Keratinocyte (primary cell): ENCODE results near the gene CLEC12A. TPM values are rescaled to one million over a fixed set of nuclear protein-coding genes. Genes with fewer than 3 reads are reported as not detected.
A peak's percentile ranks its signal among the peaks of the same experiment; 100 is the strongest.

Experiments
- DNase-seq: peaks from one replicate; pipeline ENCODE4 v3.0.0-alpha.2; 2011; ENCODE audit warnings: low read depth, missing footprints, low spot score
- FAIRE-seq: peaks from 2 replicates; lab custom pipeline; 2011; peaks lifted over from hg19 to GRCh38; lab: Jason Lieb, UNC
- H2AFZ ChIP-seq: 2 replicates; pipeline ENCODE4 v1.6.0; 2012; ENCODE audit warnings: low read length, control low read depth, inconsistent platforms; ENCODE audit not compliant: control insufficient read depth
- H3K27ac ChIP-seq: 2 replicates; pipeline ENCODE4 v1.5.1; 2011; ENCODE audit warnings: low read length; ENCODE audit not compliant: control insufficient read depth, insufficient read depth
- H3K27me3 ChIP-seq: 3 replicates; pipeline ENCODE4 v1.6.0; 2011; ENCODE audit warnings: low read length; ENCODE audit not compliant: control insufficient read depth, insufficient read depth; ENCODE audit errors: extremely low read depth
- H3K36me3 ChIP-seq, 2 experiments: 2 replicates in 1 of 2; 3 replicates in 1 of 2; pipeline ENCODE4 v1.5.1; 2011; ENCODE audit warnings: low read length in 2 of 2, mild to moderate bottlenecking in 1 of 2; ENCODE audit not compliant: control insufficient read depth in 2 of 2, insufficient read depth in 2 of 2; ENCODE audit errors: extremely low read depth in 1 of 2
- H3K4me1 ChIP-seq: 3 replicates; pipeline ENCODE4 v1.5.1; 2011; ENCODE audit warnings: low read length; ENCODE audit not compliant: control insufficient read depth, insufficient read depth; ENCODE audit errors: extremely low read depth
- H3K4me2 ChIP-seq: 3 replicates; pipeline ENCODE4 v1.6.0; 2011; ENCODE audit warnings: low read depth, low read length; ENCODE audit not compliant: control insufficient read depth, insufficient read depth; ENCODE audit errors: extremely low read depth
- H3K4me3 ChIP-seq, 3 experiments: fragments of 200-600 bp in 1 of 3; sonication (generic) in 1 of 3; 2 replicates in 2 of 3; 3 replicates in 1 of 3; pipeline ENCODE4 v1.5.1; 2011 to 2016; ENCODE audit warnings: low read length in 3 of 3, mild to moderate bottlenecking in 3 of 3, control low read depth in 2 of 3, inconsistent platforms in 1 of 3, low read depth in 1 of 3, mixed read lengths in 1 of 3, mixed run types in 1 of 3, moderate library complexity in 1 of 3; ENCODE audit not compliant: control insufficient read depth in 2 of 3, insufficient read depth in 2 of 3; ENCODE audit errors: extremely low read depth in 1 of 3
- H3K79me2 ChIP-seq: 2 replicates; pipeline ENCODE4 v1.6.0; 2012; ENCODE audit warnings: low read length; ENCODE audit not compliant: control insufficient read depth, insufficient read depth
- H3K9ac ChIP-seq: 3 replicates; pipeline ENCODE4 v1.6.0; 2011; ENCODE audit warnings: low read length; ENCODE audit not compliant: control insufficient read depth, insufficient read depth; ENCODE audit errors: extremely low read depth
- H3K9me1 ChIP-seq: 3 replicates; pipeline ENCODE4 v1.6.0; 2011; ENCODE audit warnings: low read length; ENCODE audit not compliant: control insufficient read depth, insufficient read depth; ENCODE audit errors: extremely low read depth
- H3K9me3 ChIP-seq: 2 replicates; pipeline ENCODE4 v1.5.1; 2012; ENCODE audit warnings: low read depth, low read length; ENCODE audit not compliant: control insufficient read depth
- H4K20me1 ChIP-seq: 3 replicates; pipeline ENCODE4 v1.6.0; 2011; ENCODE audit warnings: low read length; ENCODE audit not compliant: control insufficient read depth, insufficient read depth; ENCODE audit errors: extremely low read depth
- EZH2 ChIP-seq: IDR thresholded peaks from one replicate; pipeline ENCODE4 v1.6.1; 2012; ENCODE audit warnings: inconsistent platforms, mild to moderate bottlenecking, low read length, moderate library complexity
- dilution Hi-C: fragments of 300-500 bp; cut with MboI; formaldehyde crosslinking; loops from one replicate; pipeline ENCODE4 v1.7.0; 2020; ENCODE audit warnings: low sequenced_read_pairs; ENCODE audit not compliant: extremely low pct_ligation_motif_present
- polyA plus RNA-seq, 5 experiments: library from polyadenylated mRNA; depleted of rRNA in 3 of 5; stranded (reverse) in 3 of 5; stranded (forward) in 1 of 5; unstranded in 1 of 5; fragments of >200 nt; gene quantifications; 1 replicate in 1 of 5; 2 replicates in 3 of 5; 3 replicates in 1 of 5; pipeline versions ENCODE4 v1.2.1 to v1.2.3, GENCODE V29; 2011 to 2012; ENCODE audit warnings: missing spikeins in 2 of 5, low read depth in 1 of 5, low replicate concordance in 1 of 5
- TF ChIP-seq, protein P1 (sequence below), 3 experiments: IDR thresholded peaks in 1 of 3; conservative IDR thresholded peaks in 1 of 3; optimal IDR thresholded peaks in 1 of 3; 2 replicates in 2 of 3; 3 replicates in 1 of 3; pipeline versions ENCODE3 to v1.5.1; 2011; ENCODE audit warnings: low read length in 3 of 3, mild to moderate bottlenecking in 3 of 3, moderate library complexity in 2 of 3, control low read depth in 1 of 3, inconsistent platforms in 1 of 3; ENCODE audit not compliant: insufficient read depth in 2 of 3; ENCODE audit errors: extremely low read depth in 1 of 3

CLEC12A gene
- polyA plus RNA-seq, 1 donor (not counting 4 experiments of a cell fraction or from before 2014, with no cell fraction given) = not detected

DNA sequence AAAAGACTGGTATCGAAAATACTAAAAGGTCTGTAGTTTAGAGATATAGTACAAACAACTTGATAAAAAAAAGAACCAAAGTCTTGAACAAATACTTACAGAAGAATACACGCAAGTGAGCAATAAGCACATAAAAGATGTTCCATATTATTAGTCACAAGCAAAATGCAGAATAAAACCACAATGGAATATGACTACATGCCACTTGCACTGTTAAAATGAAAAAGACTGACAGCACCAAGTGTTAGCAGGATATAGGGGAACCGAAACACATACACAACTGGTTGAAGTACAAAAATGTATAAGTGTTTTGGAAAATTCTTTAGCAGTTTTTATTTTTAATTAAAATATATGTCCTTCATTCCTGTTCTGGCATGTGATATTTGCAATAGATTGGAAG, 42.6 kb upstream of the CLEC12A start:
- no peak for FAIRE-seq
- TF ChIP-seq, protein P1, sequence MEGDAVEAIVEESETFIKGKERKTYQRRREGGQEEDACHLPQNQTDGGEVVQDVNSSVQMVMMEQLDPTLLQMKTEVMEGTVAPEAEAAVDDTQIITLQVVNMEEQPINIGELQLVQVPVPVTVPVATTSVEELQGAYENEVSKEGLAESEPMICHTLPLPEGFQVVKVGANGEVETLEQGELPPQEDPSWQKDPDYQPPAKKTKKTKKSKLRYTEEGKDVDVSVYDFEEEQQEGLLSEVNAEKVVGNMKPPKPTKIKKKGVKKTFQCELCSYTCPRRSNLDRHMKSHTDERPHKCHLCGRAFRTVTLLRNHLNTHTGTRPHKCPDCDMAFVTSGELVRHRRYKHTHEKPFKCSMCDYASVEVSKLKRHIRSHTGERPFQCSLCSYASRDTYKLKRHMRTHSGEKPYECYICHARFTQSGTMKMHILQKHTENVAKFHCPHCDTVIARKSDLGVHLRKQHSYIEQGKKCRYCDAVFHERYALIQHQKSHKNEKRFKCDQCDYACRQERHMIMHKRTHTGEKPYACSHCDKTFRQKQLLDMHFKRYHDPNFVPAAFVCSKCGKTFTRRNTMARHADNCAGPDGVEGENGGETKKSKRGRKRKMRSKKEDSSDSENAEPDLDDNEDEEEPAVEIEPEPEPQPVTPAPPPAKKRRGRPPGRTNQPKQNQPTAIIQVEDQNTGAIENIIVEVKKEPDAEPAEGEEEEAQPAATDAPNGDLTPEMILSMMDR (optimal IDR thresholded peaks at IDR 0.05 in 1 of 3, IDR thresholded peaks at IDR 0.05 in 1 of 3, conservative IDR thresholded peaks at IDR 0.05 in 1 of 3; ENCODE audit: extremely low read depth in 1 of 3, insufficient read depth in 2 of 3, low read length in 3 of 3) = no peak
- no peak for TF ChIP-seq EZH2
- H3K9me3 ChIP-seq = no peaks in the 10 kb centered on the region
- no peak overlapping the region for H3K27ac ChIP-seq
- H3K27me3 ChIP-seq = no peaks in the 10 kb centered on the region
- no peak for DNase-seq
- H3K9ac ChIP-seq = no peak overlapping the region
- no peak overlapping the region for H3K4me3 ChIP-seq
- H3K36me3 ChIP-seq = no peaks in the 10 kb centered on the region
- dilution Hi-C loops = no loop called here
- H2AFZ ChIP-seq = no peak overlapping the region
- no peaks in the 10 kb centered on the region for H3K79me2 ChIP-seq
- H3K4me1 ChIP-seq = peaks cover 26% of the 10 kb centered on the region
- peak overlapping the region; percentile 11 for H3K4me2 ChIP-seq
- no peaks in the 10 kb centered on the region for H4K20me1 ChIP-seq
- H3K9me1 ChIP-seq = no peaks in the 10 kb centered on the region

DNA sequence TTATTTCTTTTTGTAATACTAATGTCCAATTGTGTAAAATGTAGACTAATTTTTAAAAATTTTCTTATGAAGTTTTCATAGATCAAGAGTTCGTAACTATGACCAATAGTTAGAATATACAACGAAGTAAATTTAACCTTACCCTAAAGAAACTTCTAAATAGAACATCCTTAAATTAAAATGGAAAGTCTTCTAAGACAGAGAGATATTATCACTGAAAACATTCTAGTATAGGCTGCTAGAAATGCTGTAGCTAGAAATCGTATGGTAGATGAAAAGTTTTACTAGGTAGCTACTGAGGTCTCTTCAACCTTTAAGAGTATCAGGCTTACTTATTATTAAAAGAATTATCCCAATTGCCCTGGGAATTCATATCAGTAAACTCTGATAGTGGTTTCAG, 40.0 kb upstream of the CLEC12A start:
- peak overlapping the region; percentile 13 for H3K9ac ChIP-seq
- H3K27ac ChIP-seq = peak overlapping the region; percentile 1
- H3K79me2 ChIP-seq = no peaks in the 10 kb centered on the region
- no peaks in the 10 kb centered on the region for H3K9me3 ChIP-seq
- H3K36me3 ChIP-seq = no peaks in the 10 kb centered on the region
- H3K27me3 ChIP-seq = no peaks in the 10 kb centered on the region
- peak overlapping the region; percentile 65 for H3K4me2 ChIP-seq
- FAIRE-seq = no peak
- no peak for DNase-seq
- no peaks in the 10 kb centered on the region for H4K20me1 ChIP-seq
- H3K4me3 ChIP-seq = peak overlapping the region in 2 of 3 experiments; percentile 1 to 19
- TF ChIP-seq, protein P1 (optimal IDR thresholded peaks at IDR 0.05 in 1 of 3, IDR thresholded peaks at IDR 0.05 in 1 of 3, conservative IDR thresholded peaks at IDR 0.05 in 1 of 3; ENCODE audit: extremely low read depth in 1 of 3, insufficient read depth in 2 of 3, low read length in 3 of 3) = no peak
- TF ChIP-seq EZH2 = no peak
- H2AFZ ChIP-seq = peak overlapping the region; percentile 56
- dilution Hi-C loops = no loop called here
- peaks cover 23% of the 10 kb centered on the region for H3K4me1 ChIP-seq
- H3K9me1 ChIP-seq = no peaks in the 10 kb centered on the region
